ENCODE results near the gene CYP2R1. TPM values are rescaled to one million over a fixed set of nuclear protein-coding genes. Genes with fewer than 3 reads are reported as not detected.
A peak's percentile ranks its signal among the peaks of the same experiment; 100 is the strongest.

CYP2R1 gene
- total RNA-seq, 1 donor: 10.2 TPM

DNA sequence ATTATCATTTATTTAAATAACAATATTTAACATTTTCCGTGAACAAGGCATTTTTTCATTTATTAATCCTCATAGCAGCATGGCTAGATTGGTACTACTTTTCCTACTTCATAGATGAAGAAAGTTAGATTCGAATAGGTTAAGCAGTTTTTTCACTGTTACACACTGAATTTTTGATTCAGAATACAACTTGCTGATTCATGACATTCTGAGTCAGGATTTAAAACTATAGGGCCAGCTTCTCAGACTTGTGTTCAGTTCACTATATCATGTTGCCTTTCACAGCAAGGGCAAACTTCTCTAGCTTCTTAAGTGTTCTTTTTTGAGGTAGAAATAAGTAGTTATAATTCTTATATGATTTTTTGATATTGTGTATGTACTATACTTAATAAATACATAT is 31.5 kb downstream of the CYP2R1 start:
- DNase-seq (ENCODE audit: low read depth): no peak
- TF ChIP-seq, protein P1, sequence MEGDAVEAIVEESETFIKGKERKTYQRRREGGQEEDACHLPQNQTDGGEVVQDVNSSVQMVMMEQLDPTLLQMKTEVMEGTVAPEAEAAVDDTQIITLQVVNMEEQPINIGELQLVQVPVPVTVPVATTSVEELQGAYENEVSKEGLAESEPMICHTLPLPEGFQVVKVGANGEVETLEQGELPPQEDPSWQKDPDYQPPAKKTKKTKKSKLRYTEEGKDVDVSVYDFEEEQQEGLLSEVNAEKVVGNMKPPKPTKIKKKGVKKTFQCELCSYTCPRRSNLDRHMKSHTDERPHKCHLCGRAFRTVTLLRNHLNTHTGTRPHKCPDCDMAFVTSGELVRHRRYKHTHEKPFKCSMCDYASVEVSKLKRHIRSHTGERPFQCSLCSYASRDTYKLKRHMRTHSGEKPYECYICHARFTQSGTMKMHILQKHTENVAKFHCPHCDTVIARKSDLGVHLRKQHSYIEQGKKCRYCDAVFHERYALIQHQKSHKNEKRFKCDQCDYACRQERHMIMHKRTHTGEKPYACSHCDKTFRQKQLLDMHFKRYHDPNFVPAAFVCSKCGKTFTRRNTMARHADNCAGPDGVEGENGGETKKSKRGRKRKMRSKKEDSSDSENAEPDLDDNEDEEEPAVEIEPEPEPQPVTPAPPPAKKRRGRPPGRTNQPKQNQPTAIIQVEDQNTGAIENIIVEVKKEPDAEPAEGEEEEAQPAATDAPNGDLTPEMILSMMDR (IDR thresholded peaks at IDR 0.05; ENCODE audit: insufficient read depth, low read length): no peak
- H3K4me3 ChIP-seq (ENCODE audit: low read depth, low read length): no peak overlapping the region

DNA sequence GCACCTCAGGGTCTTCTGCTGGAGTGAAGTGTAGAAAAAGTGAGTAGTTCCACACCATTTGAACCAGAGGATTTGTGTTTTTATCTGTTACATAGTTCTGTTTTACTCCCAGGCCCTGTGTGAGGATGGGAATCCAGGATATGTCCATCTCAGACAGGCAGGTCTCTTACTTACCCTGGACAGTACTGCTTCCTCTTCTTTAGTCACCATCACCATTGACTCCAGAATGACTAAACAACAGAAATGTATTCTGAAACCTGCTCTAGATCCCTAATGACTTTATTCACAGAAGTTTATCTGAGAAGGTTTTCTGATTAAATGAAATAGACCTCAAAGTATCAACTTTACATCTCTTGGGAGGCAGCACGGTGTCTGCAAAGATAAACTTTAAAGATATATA is 33.6 kb downstream of the CYP2R1 start:
- TF ChIP-seq, protein P1 (IDR thresholded peaks at IDR 0.05; ENCODE audit: insufficient read depth, low read length): no peak
- H3K4me3 ChIP-seq (ENCODE audit: low read depth, low read length): no peak overlapping the region
- no peak for DNase-seq (ENCODE audit: low read depth)

DNA sequence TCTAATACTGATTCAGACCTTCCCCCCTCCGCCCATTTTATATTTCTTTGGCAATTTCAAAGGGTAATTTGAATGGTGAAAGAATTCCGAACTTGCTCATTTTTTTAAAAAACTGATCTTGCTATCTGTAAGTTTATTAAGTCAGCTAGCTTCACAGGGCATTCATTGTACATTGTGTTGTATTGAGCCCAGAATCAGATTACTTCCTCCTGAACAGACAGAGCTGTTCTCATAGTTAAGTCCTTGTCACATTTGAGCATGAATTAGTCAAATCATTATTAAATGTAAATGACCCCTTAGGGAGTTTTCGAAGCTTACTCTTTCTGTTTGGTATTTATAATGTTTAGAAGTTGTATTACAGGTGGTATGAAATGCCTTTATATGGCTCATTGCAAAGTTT is 34.4 kb downstream of the CYP2R1 start:
- TF ChIP-seq, protein P1 (IDR thresholded peaks at IDR 0.05; ENCODE audit: insufficient read depth, low read length): no peak
- DNase-seq (ENCODE audit: low read depth): no peak
- no peak overlapping the region for H3K4me3 ChIP-seq (ENCODE audit: low read depth, low read length)

DNA sequence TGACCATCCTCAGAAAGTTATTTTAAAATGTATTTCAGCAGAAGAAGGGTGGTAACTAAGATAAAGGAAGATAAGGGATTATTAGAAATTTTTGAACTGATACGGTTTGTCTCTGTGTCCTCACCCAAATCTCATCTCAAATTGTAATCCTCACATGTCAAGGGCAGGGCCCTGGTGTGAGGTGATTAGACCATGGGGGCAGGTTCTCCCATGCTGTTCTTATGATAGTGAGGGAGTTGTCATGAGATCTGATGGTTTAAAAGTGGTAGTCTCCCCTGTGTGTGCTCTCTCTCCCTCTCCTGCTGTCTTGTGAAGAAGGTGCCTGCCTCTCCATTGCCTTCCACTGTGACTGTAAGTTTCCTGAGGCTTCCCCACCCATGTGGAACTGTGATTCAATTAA is 36.1 kb downstream of the CYP2R1 start:
- TF ChIP-seq, protein P1 (IDR thresholded peaks at IDR 0.05; ENCODE audit: insufficient read depth, low read length): no peak
- DNase-seq (ENCODE audit: low read depth): no peak
- no peak overlapping the region for H3K4me3 ChIP-seq (ENCODE audit: low read depth, low read length)

DNA sequence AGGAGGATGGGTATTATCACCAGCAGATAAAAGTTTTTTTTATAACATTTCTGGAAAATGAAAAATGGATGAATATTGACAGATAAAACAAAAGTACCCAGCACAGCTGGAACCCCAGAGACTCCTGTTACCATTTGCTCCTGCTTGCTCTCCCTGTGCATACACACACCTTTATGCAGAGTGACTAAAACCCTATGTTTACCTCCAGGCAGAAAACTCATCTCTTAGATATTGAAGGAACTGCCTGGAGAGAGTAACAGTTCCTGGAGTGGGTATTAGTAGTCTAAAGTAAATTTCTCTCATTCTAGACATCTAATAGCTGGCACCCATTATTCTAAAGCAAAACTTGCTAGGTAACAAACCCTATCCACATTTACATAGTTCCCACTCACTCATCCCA is 38.0 kb downstream of the CYP2R1 start:
- no peak for DNase-seq (ENCODE audit: low read depth)
- no peak overlapping the region for H3K4me3 ChIP-seq (ENCODE audit: low read depth, low read length)
- TF ChIP-seq, protein P1 (IDR thresholded peaks at IDR 0.05; ENCODE audit: insufficient read depth, low read length): no peak

DNA sequence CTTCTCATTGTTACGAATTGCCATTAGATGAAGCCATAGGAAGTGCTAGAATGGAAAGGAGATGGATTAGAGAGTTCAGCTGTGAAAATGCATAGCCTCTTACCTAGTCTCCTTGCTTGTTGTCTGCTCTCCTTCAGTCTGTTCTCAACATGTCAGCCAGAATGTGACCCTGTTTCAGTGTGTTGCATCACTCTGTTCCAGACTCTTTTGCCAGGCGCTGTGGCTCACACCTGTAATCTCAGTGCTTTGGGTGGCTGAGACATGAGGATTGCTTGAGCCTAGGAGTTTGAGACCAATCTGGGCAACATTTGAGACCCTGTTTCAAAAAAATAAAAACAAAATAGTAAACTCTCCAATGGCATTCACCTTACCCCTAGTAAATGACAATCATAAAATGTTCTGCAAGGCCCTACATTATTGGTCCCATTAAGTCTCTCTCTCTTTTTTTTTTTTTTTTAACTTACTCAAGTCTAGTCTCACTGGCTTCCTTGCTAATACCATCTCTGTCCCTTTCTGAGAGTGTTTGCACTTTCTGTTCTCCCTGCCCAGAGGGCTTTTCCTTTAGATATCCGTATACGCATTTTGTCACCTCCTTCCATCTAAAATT is 39.4 kb downstream of the CYP2R1 start:
- TF ChIP-seq, protein P1 (IDR thresholded peaks at IDR 0.05; ENCODE audit: insufficient read depth, low read length): no peak
- DNase-seq (ENCODE audit: low read depth): peak; percentile 31
- H3K4me3 ChIP-seq (ENCODE audit: low read depth, low read length): no peak overlapping the region

DNA sequence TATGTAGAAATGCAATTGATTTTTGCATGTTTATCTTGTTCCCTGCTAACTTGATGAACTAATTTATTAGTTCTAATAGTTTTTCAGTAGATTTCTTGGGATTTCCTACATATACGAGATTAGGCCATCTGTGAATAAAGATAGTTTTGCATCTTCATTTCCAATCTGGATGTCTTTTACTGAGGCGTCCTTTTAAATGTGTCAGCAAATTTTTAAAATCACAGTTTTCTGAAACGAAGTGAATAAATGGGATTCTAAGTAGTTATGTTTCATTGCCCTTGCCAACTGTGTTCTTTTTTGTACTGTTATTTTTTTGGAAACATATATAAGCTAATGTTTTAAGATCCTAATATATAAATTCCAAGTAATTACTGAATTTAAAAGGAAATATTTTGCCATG is 50.0 kb downstream of the CYP2R1 start:
- TF ChIP-seq, protein P1 (IDR thresholded peaks at IDR 0.05; ENCODE audit: insufficient read depth, low read length): no peak
- H3K4me3 ChIP-seq (ENCODE audit: low read depth, low read length): no peak overlapping the region
- no peak for DNase-seq (ENCODE audit: low read depth)

Measured in fibroblast of the aortic adventitia (primary cell).